ENCODE measurements around the gene PDCD1. TPM values are rescaled to one million over a fixed set of nuclear protein-coding genes. Genes with fewer than 3 reads are reported as not detected.
A peak's percentile ranks its signal among the peaks of the same experiment; 100 is the strongest.

Gene PDCD1
- total RNA-seq, 4 donors from 2014 or later, result 0.37 to 4.8 (median 0.68) TPM

DNA sequence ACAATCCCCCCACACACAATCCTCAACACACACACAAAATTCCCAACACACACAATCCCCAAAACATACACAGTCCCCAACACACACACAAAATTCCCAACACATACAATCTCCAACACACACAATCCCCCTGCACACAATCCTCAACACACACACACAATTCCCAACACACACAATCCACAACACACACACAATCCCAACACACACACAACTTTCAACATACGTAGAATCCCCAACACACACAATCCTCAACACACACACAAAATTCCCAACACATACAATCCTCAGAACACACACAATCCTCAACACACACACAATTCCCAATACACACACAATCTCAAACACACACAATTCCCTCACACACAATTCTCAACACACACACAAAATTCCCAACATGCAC lies 2.6 kb upstream of the PDCD1 start:
- ATAC-seq (ENCODE audit: low FRiP score) (no peak), DNase-seq (ENCODE audit: low spot score) (no peak)
- TF ChIP-seq, protein P1, sequence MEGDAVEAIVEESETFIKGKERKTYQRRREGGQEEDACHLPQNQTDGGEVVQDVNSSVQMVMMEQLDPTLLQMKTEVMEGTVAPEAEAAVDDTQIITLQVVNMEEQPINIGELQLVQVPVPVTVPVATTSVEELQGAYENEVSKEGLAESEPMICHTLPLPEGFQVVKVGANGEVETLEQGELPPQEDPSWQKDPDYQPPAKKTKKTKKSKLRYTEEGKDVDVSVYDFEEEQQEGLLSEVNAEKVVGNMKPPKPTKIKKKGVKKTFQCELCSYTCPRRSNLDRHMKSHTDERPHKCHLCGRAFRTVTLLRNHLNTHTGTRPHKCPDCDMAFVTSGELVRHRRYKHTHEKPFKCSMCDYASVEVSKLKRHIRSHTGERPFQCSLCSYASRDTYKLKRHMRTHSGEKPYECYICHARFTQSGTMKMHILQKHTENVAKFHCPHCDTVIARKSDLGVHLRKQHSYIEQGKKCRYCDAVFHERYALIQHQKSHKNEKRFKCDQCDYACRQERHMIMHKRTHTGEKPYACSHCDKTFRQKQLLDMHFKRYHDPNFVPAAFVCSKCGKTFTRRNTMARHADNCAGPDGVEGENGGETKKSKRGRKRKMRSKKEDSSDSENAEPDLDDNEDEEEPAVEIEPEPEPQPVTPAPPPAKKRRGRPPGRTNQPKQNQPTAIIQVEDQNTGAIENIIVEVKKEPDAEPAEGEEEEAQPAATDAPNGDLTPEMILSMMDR (IDR thresholded peaks at IDR 0.05), result no peak

- ATAC-seq (ENCODE audit: low FRiP score) (no peak), DNase-seq (ENCODE audit: low spot score) (no peak)
- TF ChIP-seq, protein P1 (IDR thresholded peaks at IDR 0.05), result no peak
Measured at GRCh38 chr2:241860184-241861078, 1.7 kb upstream of the PDCD1 start.

DNA sequence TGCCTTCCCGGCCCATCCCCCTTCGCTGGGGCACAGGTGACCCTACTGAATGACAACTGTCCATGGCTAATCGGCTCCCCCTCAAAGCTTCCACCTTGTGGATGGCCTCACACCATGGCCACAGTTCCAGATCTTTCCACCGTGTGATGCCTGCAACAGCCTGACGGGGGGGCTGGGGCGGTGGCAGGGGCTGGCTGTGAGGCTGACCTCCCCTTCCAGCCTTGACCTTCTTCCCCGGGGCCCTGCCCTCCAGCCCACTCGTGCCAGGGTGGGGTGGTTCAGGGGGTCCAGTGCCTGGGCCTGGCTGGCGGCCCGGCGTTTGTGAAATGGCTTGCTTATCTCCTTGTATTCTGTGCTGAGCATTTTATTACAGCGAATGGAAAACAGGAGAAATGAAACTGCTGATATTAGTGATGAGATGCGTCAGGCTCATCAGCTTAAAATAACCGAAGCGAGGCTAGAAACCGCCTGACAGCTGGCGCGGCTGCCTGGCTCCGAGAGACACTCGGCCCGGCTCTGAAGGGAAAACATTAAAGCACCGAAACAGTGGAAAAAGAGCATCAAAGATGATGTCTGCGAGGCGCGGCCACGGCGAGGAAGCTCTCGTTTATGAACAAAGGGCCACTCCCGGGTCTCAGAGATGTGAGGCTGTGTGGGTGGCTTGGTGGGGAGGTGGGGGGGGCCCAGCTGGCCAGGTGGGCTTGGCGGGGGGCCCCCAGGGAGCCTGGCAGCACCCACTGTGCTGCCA lies 916 bp upstream of the PDCD1 start:
- ATAC-seq (ENCODE audit: low FRiP score) (peak; percentile 59), DNase-seq (ENCODE audit: low spot score) (no peak)
- TF ChIP-seq, protein P1 (IDR thresholded peaks at IDR 0.05), result no peak

GRCh38 chr2:241859017-241859435 lies 332 bp upstream of the PDCD1 start:
- DNase-seq (ENCODE audit: low spot score) (no peak), ATAC-seq (ENCODE audit: low FRiP score) (peak; percentile 1)
- TF ChIP-seq, protein P1 (IDR thresholded peaks at IDR 0.05), result no peak

- TF ChIP-seq, protein P1 (IDR thresholded peaks at IDR 0.05), result no peak
- ATAC-seq (ENCODE audit: low FRiP score), result no peak
- DNase-seq (ENCODE audit: low spot score), result no peak
Measured at GRCh38 chr2:241857572-241858121, 1.0 kb downstream of the PDCD1 start.

DNA sequence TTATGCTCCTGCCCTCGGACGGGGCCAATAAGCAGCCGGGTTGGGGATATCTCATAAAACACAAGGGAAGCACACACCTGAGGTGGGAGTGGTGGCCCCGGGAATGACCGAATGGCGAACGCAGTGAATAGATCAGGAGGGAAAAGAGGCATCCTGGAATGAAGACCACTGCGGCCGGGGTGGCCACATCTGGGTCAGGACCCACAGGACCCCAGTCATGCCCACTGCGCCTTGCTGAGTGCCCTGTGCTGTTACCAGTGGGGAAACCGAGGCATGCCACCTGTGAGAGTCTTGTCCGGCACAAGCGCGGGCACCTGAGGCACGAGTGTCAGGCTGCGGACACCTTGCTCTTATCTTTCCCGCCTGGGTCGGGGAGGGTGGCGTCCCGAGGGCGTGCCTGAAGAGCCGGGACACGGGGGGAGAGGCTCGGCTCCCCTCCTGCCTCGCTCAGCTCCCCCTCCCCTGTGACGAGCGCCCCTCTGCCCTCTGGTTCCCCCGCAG lies 1.6 kb downstream of the PDCD1 start:
- TF ChIP-seq, protein P1 (IDR thresholded peaks at IDR 0.05), result no peak
- DNase-seq (ENCODE audit: low spot score), result no peak
- no peak for ATAC-seq (ENCODE audit: low FRiP score)

Data from omental fat pad (tissue), 4 donors.